H9 (cell line): ENCODE data around the gene RXRB. TPM values are rescaled to one million over a fixed set of nuclear protein-coding genes. Genes with fewer than 3 reads are reported as not detected.

ENCODE experiments used
- DNase-seq: peaks from one replicate; pipeline ENCODE4 v3.0.0-alpha.2; 2017
- H2AFZ ChIP-seq: one replicate; pipeline ENCODE4 v1.6.1; 2013; ENCODE audit warnings: mild to moderate bottlenecking, low read length, control low read depth, moderate library complexity
- H2AK5ac ChIP-seq: 2 replicates; pipeline ENCODE4 v1.6.1; 2013; ENCODE audit warnings: low read length, control low read depth, mixed read lengths; ENCODE audit not compliant: insufficient read length
- H2BK120ac ChIP-seq: one replicate; pipeline ENCODE4 v1.6.1; 2013; ENCODE audit warnings: low read depth, mild to moderate bottlenecking, low read length, control low read depth, inconsistent platforms; ENCODE audit not compliant: poor library complexity, severe bottlenecking
- H2BK12ac ChIP-seq: 2 replicates; pipeline ENCODE4 v1.6.1; 2013; ENCODE audit warnings: low read length, control low read depth, mixed read lengths, low read depth; ENCODE audit not compliant: insufficient read length
- H2BK15ac ChIP-seq: 2 replicates; pipeline ENCODE4 v1.6.1; 2013; ENCODE audit warnings: low read depth, low read length, control low read depth
- H2BK20ac ChIP-seq: one replicate; pipeline ENCODE4 v1.6.1; 2013; ENCODE audit warnings: low read depth, mild to moderate bottlenecking, low read length, control low read depth, inconsistent platforms; ENCODE audit not compliant: poor library complexity, severe bottlenecking
- H2BK5ac ChIP-seq: 2 replicates; pipeline ENCODE4 v1.6.1; 2013; ENCODE audit warnings: low read length, control low read depth, mixed read lengths; ENCODE audit not compliant: insufficient read length
- H3K14ac ChIP-seq: 2 replicates; pipeline ENCODE4 v1.6.1; 2013; ENCODE audit warnings: low read length, control low read depth; ENCODE audit not compliant: insufficient read depth
- H3K18ac ChIP-seq: 2 replicates; pipeline ENCODE4 v1.6.1; 2013; ENCODE audit warnings: low read depth, mild to moderate bottlenecking, mixed read lengths, low read length, control low read depth; ENCODE audit not compliant: insufficient read length
- H3K23ac ChIP-seq: 2 replicates; pipeline ENCODE4 v1.6.1; 2013; ENCODE audit warnings: low read length, control low read depth, mixed read lengths, low read depth; ENCODE audit not compliant: insufficient read length
- H3K23me2 ChIP-seq: 2 replicates; pipeline ENCODE4 v1.6.1; 2013; ENCODE audit warnings: low read depth, mild to moderate bottlenecking, mixed read lengths, low read length, control low read depth; ENCODE audit not compliant: insufficient read length, poor library complexity, severe bottlenecking
- H3K27ac ChIP-seq: 2 replicates; pipeline ENCODE4 v1.5.1; 2013; ENCODE audit warnings: low read length, control low read depth, mixed read lengths, low read depth; ENCODE audit not compliant: insufficient read length
- H3K27me3 ChIP-seq: 2 replicates; pipeline ENCODE4 v1.6.1; 2013; ENCODE audit warnings: low read length, control low read depth, inconsistent platforms; ENCODE audit not compliant: insufficient read depth
- H3K4ac ChIP-seq: 2 replicates; pipeline ENCODE4 v1.6.1; 2013; ENCODE audit warnings: low read depth, mild to moderate bottlenecking, control low read depth, inconsistent platforms, low read length, moderate library complexity
- H3K4me1 ChIP-seq: 2 replicates; pipeline ENCODE4 v1.6.1; 2013; ENCODE audit warnings: low read length, control low read depth, inconsistent platforms; ENCODE audit not compliant: insufficient read depth
- H3K4me2 ChIP-seq: 2 replicates; pipeline ENCODE4 v1.6.1; 2013; ENCODE audit warnings: low read length, control low read depth, mixed read lengths; ENCODE audit not compliant: insufficient read length, insufficient read depth
- H3K56ac ChIP-seq: 2 replicates; pipeline ENCODE4 v1.6.1; 2013; ENCODE audit warnings: low read depth, mild to moderate bottlenecking, mixed read lengths, low read length, control low read depth; ENCODE audit not compliant: insufficient read length
- H3K79me1 ChIP-seq: 2 replicates; pipeline ENCODE4 v1.6.1; 2013; ENCODE audit warnings: low read depth, mild to moderate bottlenecking, moderate library complexity, low read length, control low read depth, inconsistent platforms; ENCODE audit not compliant: insufficient read depth, poor library complexity, severe bottlenecking
- H3K79me2 ChIP-seq: 2 replicates; pipeline ENCODE4 v1.6.1; 2013; ENCODE audit warnings: low read length, control low read depth, inconsistent platforms; ENCODE audit not compliant: insufficient read depth
- H3K9ac ChIP-seq: 2 replicates; pipeline ENCODE4 v1.6.1; 2013; ENCODE audit warnings: low read length, control low read depth, mixed read lengths; ENCODE audit not compliant: insufficient read length; ENCODE audit errors: extremely low read depth
- H3K9me3 ChIP-seq: one replicate; pipeline ENCODE4 v1.6.1; 2013; ENCODE audit warnings: low read depth, low read length, inconsistent platforms; ENCODE audit not compliant: control insufficient read depth
- H3T11ph ChIP-seq: one replicate; pipeline ENCODE4 v1.6.1; 2013; ENCODE audit warnings: mild to moderate bottlenecking, low read length, control low read depth, inconsistent platforms
- H4K20me1 ChIP-seq: one replicate; pipeline ENCODE4 v1.6.1; 2013; ENCODE audit not compliant: control insufficient read depth, insufficient read length, insufficient read depth
- H4K5ac ChIP-seq: 2 replicates; pipeline ENCODE4 v1.6.1; 2013; ENCODE audit warnings: low read depth, mild to moderate bottlenecking, mixed read lengths, low read length, control low read depth; ENCODE audit not compliant: insufficient read length
- H4K8ac ChIP-seq: replicated peaks from 2 replicates; pipeline ENCODE4 v1.6.1; 2013; ENCODE audit warnings: low read length, control low read depth, mixed read lengths, low read depth; ENCODE audit not compliant: insufficient read length
- H4K91ac ChIP-seq: 2 replicates; pipeline ENCODE4 v1.6.1; 2013; ENCODE audit warnings: low read depth, mild to moderate bottlenecking, moderate library complexity, mixed read lengths, low read length, control low read depth; ENCODE audit not compliant: insufficient read length
- H3K27ac Mint-ChIP-seq, 3 experiments: 2 replicates in 2 of 3; 3 replicates in 1 of 3; pipeline ENCODE4 v1.8.0; 2020 to 2021; ENCODE audit warnings: mixed read lengths in 3 of 3, mild to moderate bottlenecking in 1 of 3, moderate library complexity in 1 of 3
- H3K27me3 Mint-ChIP-seq: 2 replicates; pipeline ENCODE4 v1.8.0; 2021; ENCODE audit warnings: low read depth, mild to moderate bottlenecking, moderate library complexity, mixed read lengths
- H3K36me3 Mint-ChIP-seq, 3 experiments: 2 replicates in 2 of 3; 3 replicates in 1 of 3; pipeline ENCODE4 v1.8.0; 2020 to 2021; ENCODE audit warnings: low read depth in 3 of 3, mixed read lengths in 3 of 3; ENCODE audit not compliant: insufficient read depth in 1 of 3
- H3K4me1 Mint-ChIP-seq, 2 experiments: 2 replicates each; pipeline ENCODE4 v1.8.0; 2020; ENCODE audit warnings: mixed read lengths in 2 of 2
- H3K4me3 Mint-ChIP-seq, 2 experiments: 2 replicates in 1 of 2; 3 replicates in 1 of 2; pipeline ENCODE4 v1.8.0; 2020 to 2021; ENCODE audit warnings: mild to moderate bottlenecking in 2 of 2, mixed read lengths in 2 of 2, moderate library complexity in 1 of 2
- H3K9me3 Mint-ChIP-seq, 2 experiments: 2 replicates in 1 of 2; 3 replicates in 1 of 2; pipeline ENCODE4 v1.8.0; 2020; ENCODE audit warnings: mild to moderate bottlenecking in 2 of 2, mixed read lengths in 2 of 2, moderate library complexity in 1 of 2
- CTCF ChIP-seq: fragments of 200-600 bp; sonication (generic); conservative IDR thresholded peaks from 3 replicates; pipeline ENCODE4 v1.8.0; 2021; ENCODE audit warnings: antibody characterized with exemption, mild to moderate bottlenecking
- WGBS: extraction: QIAGEN DNeasy Blood & Tissue Kit; methylation state at CpG from one replicate; pipeline ENCODE4 v1.1.7; 2013; ENCODE audit warnings: missing lambda C conversion rate, low lambda C conversion rate, mixed read lengths; ENCODE audit not compliant: insufficient read length; ENCODE audit errors: extremely low coverage; 5-methylcytosine and 5-hydroxymethylcytosine counted together
- total RNA-seq: library from RNA; stranded (reverse); gene quantifications from 2 replicates; pipeline ENCODE4 v1.2.1, GENCODE V29; 2021

Gene RXRB
- total RNA-seq, 1 experiment from 2014 or later, result 14.8 TPM

GRCh38 chr6:33181141-33181540 is 19.3 kb downstream of the RXRB start:
- H3K14ac ChIP-seq, result no peak overlapping the region
- no peaks in the 10 kb centered on the region for H4K20me1 ChIP-seq
- H3K9ac ChIP-seq, result no peak overlapping the region
- Mint-ChIP-seq H3K27me3 (peaks cover 31% of the 10 kb centered on the region), H3K27ac (no peak overlapping the region), H3K4me3 (no peak overlapping the region), H3K36me3 (peaks cover 0 to 2% (median 0%) of the 10 kb centered on the region in 3 experiments; a peak in 2 of 7 replicates), H3K4me1 (peaks cover 3 to 12% of the 10 kb centered on the region in 2 experiments), H3K9me3 (no peaks in the 10 kb centered on the region; a peak in 1 of 5 replicates)
- no peak overlapping the region for H3K56ac ChIP-seq
- H3K23me2 ChIP-seq, result no peaks in the 10 kb centered on the region
- no peak for DNase-seq
- H2BK5ac ChIP-seq, result no peak overlapping the region
- no peaks in the 10 kb centered on the region for H3K79me2 ChIP-seq
- no peak overlapping the region for H2BK20ac ChIP-seq
- H3K4ac ChIP-seq, result no peak overlapping the region
- no peak overlapping the region for H4K8ac ChIP-seq
- no peak overlapping the region for H2BK15ac ChIP-seq
- H3K27ac ChIP-seq, result no peak overlapping the region
- no peak for TF ChIP-seq CTCF
- WGBS, result no CpG with 5 or more reads among the region's 7 CpGs
- no peak overlapping the region for H2BK120ac ChIP-seq
- no peaks in the 10 kb centered on the region for H3K79me1 ChIP-seq
- no peak overlapping the region for H4K91ac ChIP-seq
- no peak overlapping the region for H2AFZ ChIP-seq
- no peak overlapping the region for H2AK5ac ChIP-seq
- H3K27me3 ChIP-seq, result no peaks in the 10 kb centered on the region; the same call in 1 of the 2 replicates
- H3K18ac ChIP-seq, result no peak overlapping the region
- H3K4me2 ChIP-seq, result no peak overlapping the region
- H3K9me3 ChIP-seq, result no peaks in the 10 kb centered on the region
- H3K23ac ChIP-seq, result no peak overlapping the region
- H3K4me1 ChIP-seq, result no peaks in the 10 kb centered on the region; the same call in 1 of the 2 replicates
- H3T11ph ChIP-seq, result no peak overlapping the region
- H4K5ac ChIP-seq, result no peak overlapping the region
- no peak overlapping the region for H2BK12ac ChIP-seq
